Omental fat pad (tissue), 4 donors: ENCODE data around the gene SLC25A20. TPM values are rescaled to one million over a fixed set of nuclear protein-coding genes. Genes with fewer than 3 reads are reported as not detected.

Source experiments
- ATAC-seq: fragments of 150-250 bp; one replicate; pipeline ENCODE4 v1.9.1; 2016; ENCODE audit warnings: mild to moderate bottlenecking, moderate library complexity; ENCODE audit not compliant: low FRiP score
- DNase-seq: peaks from one replicate; pipeline ENCODE4 v3.0.0-alpha.2; 2019; ENCODE audit warnings: low spot score
- total RNA-seq, 4 donors: library from RNA; depleted of rRNA; stranded (reverse); fragments of >200 nt; gene quantifications; one replicate each; pipeline ENCODE4 v1.1.0, GENCODE V29; 2016
- TF ChIP-seq, protein P1 (sequence below), 3 donors: fragments of 450-650 bp; IDR thresholded peaks; one replicate each; pipeline ENCODE4 v1.5.1; 2016 to 2017; ENCODE audit warnings: antibody characterized with exemption in 3 of 3, mild to moderate bottlenecking in 3 of 3, moderate library complexity in 2 of 3

Gene SLC25A20, protein sequence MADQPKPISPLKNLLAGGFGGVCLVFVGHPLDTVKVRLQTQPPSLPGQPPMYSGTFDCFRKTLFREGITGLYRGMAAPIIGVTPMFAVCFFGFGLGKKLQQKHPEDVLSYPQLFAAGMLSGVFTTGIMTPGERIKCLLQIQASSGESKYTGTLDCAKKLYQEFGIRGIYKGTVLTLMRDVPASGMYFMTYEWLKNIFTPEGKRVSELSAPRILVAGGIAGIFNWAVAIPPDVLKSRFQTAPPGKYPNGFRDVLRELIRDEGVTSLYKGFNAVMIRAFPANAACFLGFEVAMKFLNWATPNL
- total RNA-seq = 10 to 100 TPM; 34.0 to 57.8 (median 40.6) TPM

DNA sequence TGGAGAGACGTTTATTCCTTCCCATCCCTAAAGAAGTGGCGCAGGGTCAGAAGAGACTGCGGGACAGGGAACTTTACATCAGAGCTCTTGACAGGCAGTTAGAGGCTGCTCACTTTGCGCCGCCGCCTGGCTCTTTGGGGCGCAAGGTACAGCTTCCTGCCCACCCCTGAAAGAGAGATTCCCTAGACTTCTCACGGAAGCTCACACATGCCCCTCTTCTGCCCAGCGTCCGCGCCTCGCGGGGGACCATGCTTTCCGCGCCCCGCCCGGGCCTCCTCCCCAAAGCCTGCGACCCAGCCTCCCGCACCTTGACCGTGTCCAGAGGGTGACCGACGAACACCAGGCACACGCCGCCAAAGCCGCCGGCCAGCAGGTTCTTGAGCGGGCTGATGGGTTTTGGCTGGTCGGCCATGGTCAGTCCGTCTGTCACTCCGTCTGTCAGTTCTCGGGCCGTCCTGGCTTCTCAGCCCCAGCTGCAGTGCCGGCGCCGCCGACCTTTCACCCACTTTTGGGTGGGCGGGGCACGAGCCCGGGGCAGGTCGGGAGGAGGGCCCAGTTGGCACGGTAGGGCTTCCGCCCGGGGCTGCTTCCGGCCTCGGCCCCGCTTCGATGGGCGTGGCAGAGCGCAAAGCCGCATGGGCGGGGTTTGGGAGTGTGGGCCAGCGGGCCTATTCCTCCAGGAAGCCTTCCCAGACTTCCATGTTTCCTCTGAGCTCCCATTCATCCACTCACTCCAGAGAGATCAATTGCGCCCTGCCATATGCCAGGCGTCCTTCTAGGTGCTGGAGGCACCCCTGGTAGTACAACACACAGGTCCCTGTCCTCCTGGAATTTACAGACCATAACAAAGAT, at the start of gene SLC25A20:
TSS of gene SLC25A20 (minus strand) at position 500 of the 852 bp plus-strand sequence. CDS start at position 412, 88 bp downstream.
- TF ChIP-seq, protein P1, sequence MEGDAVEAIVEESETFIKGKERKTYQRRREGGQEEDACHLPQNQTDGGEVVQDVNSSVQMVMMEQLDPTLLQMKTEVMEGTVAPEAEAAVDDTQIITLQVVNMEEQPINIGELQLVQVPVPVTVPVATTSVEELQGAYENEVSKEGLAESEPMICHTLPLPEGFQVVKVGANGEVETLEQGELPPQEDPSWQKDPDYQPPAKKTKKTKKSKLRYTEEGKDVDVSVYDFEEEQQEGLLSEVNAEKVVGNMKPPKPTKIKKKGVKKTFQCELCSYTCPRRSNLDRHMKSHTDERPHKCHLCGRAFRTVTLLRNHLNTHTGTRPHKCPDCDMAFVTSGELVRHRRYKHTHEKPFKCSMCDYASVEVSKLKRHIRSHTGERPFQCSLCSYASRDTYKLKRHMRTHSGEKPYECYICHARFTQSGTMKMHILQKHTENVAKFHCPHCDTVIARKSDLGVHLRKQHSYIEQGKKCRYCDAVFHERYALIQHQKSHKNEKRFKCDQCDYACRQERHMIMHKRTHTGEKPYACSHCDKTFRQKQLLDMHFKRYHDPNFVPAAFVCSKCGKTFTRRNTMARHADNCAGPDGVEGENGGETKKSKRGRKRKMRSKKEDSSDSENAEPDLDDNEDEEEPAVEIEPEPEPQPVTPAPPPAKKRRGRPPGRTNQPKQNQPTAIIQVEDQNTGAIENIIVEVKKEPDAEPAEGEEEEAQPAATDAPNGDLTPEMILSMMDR (IDR thresholded peaks at IDR 0.05) = no peak
- ATAC-seq (peak; percentile 95), DNase-seq (peak; percentile 75)

GRCh38 chr3:48945891-48946549, 47.3 kb upstream of the SLC25A20 start:
- ATAC-seq (no peak), DNase-seq (no peak)
- TF ChIP-seq, protein P1 (IDR thresholded peaks at IDR 0.05) = no peak

GRCh38 chr3:48945432-48945831, 46.8 kb upstream of the SLC25A20 start:
- TF ChIP-seq, protein P1 (IDR thresholded peaks at IDR 0.05) = no peak
- no peak for DNase-seq
- no peak for ATAC-seq

- no peak for DNase-seq
- TF ChIP-seq, protein P1 (IDR thresholded peaks at IDR 0.05) = no peak
- no peak for ATAC-seq
Measured at GRCh38 chr3:48938689-48939088, 40.0 kb upstream of the SLC25A20 start.

DNA sequence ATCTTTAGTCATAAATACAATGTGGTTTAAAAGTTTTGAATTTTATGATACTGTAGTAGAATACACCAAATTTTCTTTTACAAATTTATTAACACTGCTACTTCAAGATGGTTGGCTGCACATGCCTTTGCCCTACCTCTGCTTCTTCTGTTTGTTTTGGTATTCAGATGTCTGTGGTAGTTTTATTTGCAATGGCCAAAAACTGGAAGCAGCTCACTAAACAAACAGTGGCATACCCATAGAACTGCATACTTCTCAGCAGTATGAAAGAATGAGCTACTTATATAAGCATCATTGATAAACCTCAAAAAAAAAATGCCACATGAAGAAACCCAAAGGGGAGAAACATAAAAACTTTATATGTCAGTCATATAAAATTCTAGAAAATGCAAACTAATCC, 39.5 kb upstream of the SLC25A20 start:
- ATAC-seq = no peak
- DNase-seq = no peak

GRCh38 chr3:48935530-48935929, 36.8 kb upstream of the SLC25A20 start:
- TF ChIP-seq, protein P1 (IDR thresholded peaks at IDR 0.05) = no peak
- ATAC-seq = no peak

More for the DNA sequence above, 39.5 kb upstream of the SLC25A20 start:
- TF ChIP-seq, protein P1 (IDR thresholded peaks at IDR 0.05) = no peak

More at GRCh38 chr3:48935530-48935929, 36.8 kb upstream of the SLC25A20 start:
- DNase-seq = no peak
